G401.6 (cell line): ENCODE data around the gene NSMCE1.
A peak's percentile ranks its signal among the peaks of the same experiment; 100 is the strongest.
"Not testable (repeated sequence)": the region's sequence is repeated elsewhere in the genome, so short reads cannot be mapped to it uniquely, and the experiment has no call there.

Experiments
- FAIRE-seq: peaks from 2 replicates; lab custom pipeline; 2012; peaks lifted over from hg19 to GRCh38; lab: Jason Lieb, UNC

The NSMCE1 gene

GRCh38 chr16:27214084-27214961 lies 54.2 kb downstream of the NSMCE1 start:
- FAIRE-seq, result no peak

GRCh38 chr16:27211026-27211425 lies 57.5 kb downstream of the NSMCE1 start:
- FAIRE-seq, result no peak

- FAIRE-seq, result no peak
These were observed 58.4 kb downstream of the NSMCE1 start for GRCh38 chr16:27210174-27210573.

GRCh38 chr16:27209591-27209990 lies 59.0 kb downstream of the NSMCE1 start:
- FAIRE-seq, result no peak

GRCh38 chr16:27208796-27209195 lies 59.8 kb downstream of the NSMCE1 start:
- FAIRE-seq, result no peak

GRCh38 chr16:27208081-27208680 lies 60.4 kb downstream of the NSMCE1 start:
- no peak for FAIRE-seq

- FAIRE-seq, result not testable (repeated sequence)
These were observed 61.5 kb downstream of the NSMCE1 start for GRCh38 chr16:27207121-27207520.

GRCh38 chr16:27205423-27206065 lies 63.0 kb downstream of the NSMCE1 start:
- FAIRE-seq, result no peak

- no peak for FAIRE-seq
These were observed 64.2 kb downstream of the NSMCE1 start for GRCh38 chr16:27204312-27204915.

- peak; percentile 94 for FAIRE-seq
These were observed 64.9 kb downstream of the NSMCE1 start, which contains the start of gene KDM8 for GRCh38 chr16:27203507-27204311. KDM8 (plus strand) TSS chr16:27203526; CDS start chr16:27210124, 6,598 bp downstream.

GRCh38 chr16:27202923-27203506 lies 65.6 kb downstream of the NSMCE1 start:
- no peak for FAIRE-seq

- not testable (repeated sequence) for FAIRE-seq
These were observed 67.7 kb downstream of the NSMCE1 start for GRCh38 chr16:27200914-27201313.

GRCh38 chr16:27199736-27200135 lies 68.8 kb downstream of the NSMCE1 start:
- no peak for FAIRE-seq

GRCh38 chr16:27199235-27199586 lies 69.4 kb downstream of the NSMCE1 start:
- FAIRE-seq, result no peak

- no peak for FAIRE-seq
These were observed 69.9 kb downstream of the NSMCE1 start for GRCh38 chr16:27198451-27199234.

- no peak for FAIRE-seq
These were observed 71.6 kb downstream of the NSMCE1 start for GRCh38 chr16:27197004-27197403.

- no peak for FAIRE-seq
These were observed 72.5 kb downstream of the NSMCE1 start for GRCh38 chr16:27195941-27196595.

- no peak for FAIRE-seq
These were observed 73.4 kb downstream of the NSMCE1 start for GRCh38 chr16:27195076-27195741.

GRCh38 chr16:27193300-27193990 lies 75.1 kb downstream of the NSMCE1 start:
- FAIRE-seq, result no peak
